Measurements from ENCODE around the gene TP73. TPM values are rescaled to one million over a fixed set of nuclear protein-coding genes. Genes with fewer than 3 reads are reported as not detected.

Gene TP73
- total RNA-seq, 1 donor from 2014 or later, result 13.0 TPM

- Mint-ChIP-seq H3K4me3 (ENCODE audit: unreplicated experiment) (peak overlapping the region; percentile 59), H3K36me3 (ENCODE audit: unreplicated experiment) (no peaks in the 10 kb centered on the region), H3K9me3 (ENCODE audit: unreplicated experiment) (peaks cover 5% of the 10 kb centered on the region), H3K27me3 (ENCODE audit: unreplicated experiment) (peaks cover 9% of the 10 kb centered on the region), H3K4me1 (ENCODE audit: low read depth, unreplicated experiment) (peaks cover 21% of the 10 kb centered on the region), H3K27ac (ENCODE audit: unreplicated experiment) (peak overlapping the region; percentile 81)
- no peak for TF ChIP-seq CTCF (IDR thresholded peaks at IDR 0.05; ENCODE audit: partially characterized antibody, unreplicated experiment)
- no peak for DNase-seq
Observed at GRCh38 chr1:3717041-3717714, 64.9 kb downstream of the TP73 start.

DNA sequence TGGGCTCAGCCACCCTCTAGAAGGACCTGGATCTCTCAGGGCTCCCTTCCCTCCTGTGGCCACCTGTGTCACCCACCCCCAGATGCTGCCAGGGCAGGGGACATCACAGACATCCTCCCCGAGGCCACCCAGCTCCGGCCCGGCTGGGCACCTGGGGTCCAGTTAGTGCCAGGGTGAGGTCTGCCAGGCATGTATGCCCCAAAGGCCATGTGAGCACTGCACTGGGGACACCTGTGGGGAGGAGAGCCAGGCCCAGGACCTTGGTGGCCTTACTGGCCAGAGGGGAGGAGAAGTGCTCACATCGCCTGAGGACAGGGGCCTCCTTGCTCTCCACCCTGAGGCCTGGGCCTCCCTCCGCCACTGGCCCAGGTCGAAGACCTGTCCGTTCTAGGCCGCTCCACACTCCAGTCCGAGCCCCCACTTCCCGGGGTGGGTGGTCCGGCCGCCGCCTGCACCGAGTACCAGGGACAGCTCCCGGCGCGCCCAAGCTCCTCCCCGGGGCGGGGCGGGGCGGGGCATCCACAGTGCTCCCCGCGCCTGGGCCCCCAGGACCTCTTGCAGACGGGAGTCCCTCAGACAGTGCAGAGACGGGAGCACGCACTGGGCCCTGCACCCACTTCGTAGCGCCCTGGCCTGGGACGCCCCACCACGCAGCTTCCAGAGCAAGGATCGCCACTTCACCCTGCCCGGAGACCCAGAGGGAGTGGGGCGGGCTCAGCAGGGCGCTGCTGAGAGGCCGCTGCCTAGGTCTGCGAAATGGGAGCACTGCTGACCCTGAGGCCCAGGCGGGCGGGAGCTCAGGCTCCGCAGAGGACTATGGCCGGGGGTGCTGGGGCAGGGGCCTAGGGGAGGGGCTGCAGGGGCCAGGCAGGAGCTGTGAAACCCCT is 65.6 kb downstream of the TP73 start:
- H3K36me3 Mint-ChIP-seq (ENCODE audit: unreplicated experiment), result no peaks in the 10 kb centered on the region
- DNase-seq, result no peak

DNA sequence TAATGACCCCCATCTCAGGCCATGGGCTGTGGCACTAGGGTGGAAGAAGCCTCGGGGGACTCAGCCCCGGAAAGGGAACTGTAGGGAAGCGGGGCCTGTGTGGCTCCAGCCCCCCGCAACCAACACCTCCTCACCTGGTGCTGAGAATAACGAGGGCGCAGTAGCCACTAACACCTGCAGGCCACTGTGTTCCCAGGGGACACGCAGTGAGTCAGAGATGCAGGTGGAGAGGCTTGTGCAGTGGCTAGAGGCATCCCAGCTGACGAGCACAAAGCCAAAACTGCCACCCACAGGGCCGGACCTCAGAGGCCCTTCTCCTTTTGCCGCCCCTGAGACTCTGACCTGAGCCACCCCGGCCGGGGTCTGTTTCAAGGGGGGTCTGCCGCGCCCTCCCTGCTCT is 66.4 kb downstream of the TP73 start:
- Mint-ChIP-seq H3K27me3 (ENCODE audit: unreplicated experiment) (peaks cover 7% of the 10 kb centered on the region), H3K4me3 (ENCODE audit: unreplicated experiment) (no peak overlapping the region), H3K36me3 (ENCODE audit: unreplicated experiment) (no peaks in the 10 kb centered on the region), H3K27ac (ENCODE audit: unreplicated experiment) (peak overlapping the region; percentile 97), H3K9me3 (ENCODE audit: unreplicated experiment) (peaks cover 6% of the 10 kb centered on the region), H3K4me1 (ENCODE audit: low read depth, unreplicated experiment) (peaks cover 17% of the 10 kb centered on the region)
- TF ChIP-seq CTCF (IDR thresholded peaks at IDR 0.05; ENCODE audit: partially characterized antibody, unreplicated experiment), result no peak
- DNase-seq, result no peak

More for the DNA sequence above, 65.6 kb downstream of the TP73 start:
- TF ChIP-seq CTCF (IDR thresholded peaks at IDR 0.05; ENCODE audit: partially characterized antibody, unreplicated experiment), result no peak
- peaks cover 20% of the 10 kb centered on the region for H3K4me1 Mint-ChIP-seq (ENCODE audit: low read depth, unreplicated experiment)
- peaks cover 5% of the 10 kb centered on the region for H3K9me3 Mint-ChIP-seq (ENCODE audit: unreplicated experiment)
- peaks cover 7% of the 10 kb centered on the region for H3K27me3 Mint-ChIP-seq (ENCODE audit: unreplicated experiment)
- H3K4me3 Mint-ChIP-seq (ENCODE audit: unreplicated experiment), result no peak overlapping the region
- H3K27ac Mint-ChIP-seq (ENCODE audit: unreplicated experiment), result no peak overlapping the region

DNA sequence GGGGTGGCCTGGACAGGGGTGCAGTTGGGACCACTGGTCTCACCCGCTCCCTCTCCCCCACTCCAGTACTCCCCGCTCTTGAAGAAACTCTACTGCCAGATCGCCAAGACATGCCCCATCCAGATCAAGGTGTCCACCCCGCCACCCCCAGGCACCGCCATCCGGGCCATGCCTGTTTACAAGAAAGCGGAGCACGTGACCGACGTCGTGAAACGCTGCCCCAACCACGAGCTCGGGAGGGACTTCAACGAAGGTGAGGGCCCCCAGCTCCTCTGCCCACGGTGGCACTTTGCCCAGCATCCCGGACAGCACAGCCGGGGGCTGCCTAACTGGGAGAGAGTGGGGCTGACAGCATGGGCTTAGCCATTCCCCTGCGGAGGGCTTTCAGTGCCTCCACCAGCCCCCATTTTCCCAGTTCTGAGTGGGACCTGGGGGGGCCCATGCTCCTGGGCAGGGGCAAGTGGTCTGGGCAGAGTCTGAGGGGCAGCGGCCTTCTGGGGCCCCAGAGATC is 69.7 kb downstream of the TP73 start:
- Mint-ChIP-seq H3K4me1 (ENCODE audit: low read depth, unreplicated experiment) (peaks cover 5% of the 10 kb centered on the region), H3K27ac (ENCODE audit: unreplicated experiment) (no peak overlapping the region), H3K27me3 (ENCODE audit: unreplicated experiment) (peaks cover 11% of the 10 kb centered on the region), H3K9me3 (ENCODE audit: unreplicated experiment) (peaks cover 5% of the 10 kb centered on the region), H3K4me3 (ENCODE audit: unreplicated experiment) (no peak overlapping the region), H3K36me3 (ENCODE audit: unreplicated experiment) (no peaks in the 10 kb centered on the region)
- TF ChIP-seq CTCF (IDR thresholded peaks at IDR 0.05; ENCODE audit: partially characterized antibody, unreplicated experiment), result no peak
- DNase-seq, result no peak

All from glutamatergic neuron (in vitro differentiated cells).